Measurements from ENCODE around the gene DNAJA2. TPM values are rescaled to one million over a fixed set of nuclear protein-coding genes. Genes with fewer than 3 reads are reported as not detected.

Gene DNAJA2
- total and polyA plus RNA-seq, 4 donors = 24.9 to 56.5 (median 35.6) TPM

DNA sequence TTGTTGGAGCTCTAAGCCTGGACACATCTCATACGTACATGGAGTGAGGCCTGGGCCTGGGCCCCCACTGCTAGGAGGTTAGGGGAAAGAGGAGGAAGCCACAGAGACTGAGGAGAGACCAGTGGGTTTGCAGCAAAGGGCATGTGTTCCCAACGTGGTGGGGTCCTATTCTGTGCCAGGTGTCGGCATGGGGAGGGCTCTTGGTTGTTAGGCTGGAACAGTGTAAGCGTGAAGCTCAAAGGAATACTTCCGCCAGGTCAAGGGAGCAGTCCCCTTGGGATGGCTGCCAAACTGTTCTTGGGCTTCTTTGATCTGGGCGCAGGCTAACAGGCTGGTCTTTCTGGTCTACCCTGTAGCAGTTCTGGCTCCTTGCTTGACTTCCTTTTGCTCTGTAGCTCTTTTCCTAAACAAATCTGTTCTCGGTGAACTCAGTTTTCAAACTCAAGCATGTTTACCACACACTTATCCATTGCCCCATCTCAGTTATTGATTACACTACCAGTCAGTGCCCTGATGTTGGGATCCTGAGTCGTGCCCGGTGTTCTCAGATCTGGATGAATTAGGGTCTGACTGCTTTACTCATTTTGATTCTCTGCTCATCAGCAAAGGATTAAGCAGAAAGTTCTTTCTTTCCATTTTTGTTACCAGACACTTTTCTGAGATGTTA is 52.9 kb downstream of the DNAJA2 start:
- Histone ChIP-seq H3K9me3 (ENCODE audit: control insufficient read depth in 4 of 4, insufficient read depth in 3 of 4, low read length in 3 of 4) (peaks cover 0 to 2% (median 0%) of the 10 kb centered on the region in 4 donors), H3K27ac (ENCODE audit: low read depth in 1 of 2, low read length in 1 of 2) (no peak overlapping the region), H3K4me1 (ENCODE audit: control insufficient read depth in 5 of 5, insufficient read depth in 5 of 5, low read length in 5 of 5) (peaks cover 0 to 12% (median 2%) of the 10 kb centered on the region in 5 donors), H3K36me3 (ENCODE audit: control insufficient read depth in 4 of 4, insufficient read depth in 4 of 4, low read length in 4 of 4) (peaks cover 0 to 18% (median 10%) of the 10 kb centered on the region in 4 donors), H3K9ac (ENCODE audit: insufficient read depth in 1 of 2, low read length in 2 of 2) (no peak overlapping the region), H3K4me3 (no peak overlapping the region), H3K27me3 (ENCODE audit: control insufficient read depth in 3 of 3, insufficient read depth in 3 of 3, low read length in 2 of 3) (no peaks in the 10 kb centered on the region)
- 54 to 76% methylated on average over 9 of the region's 9 CpGs for WGBS, 2 donors
- DNase-seq = peak; percentile 63 to 85 (median 79)
- no peak for TF ChIP-seq CTCF (IDR thresholded peaks at IDR 0.05; ENCODE audit: control extremely low read depth, extremely low read depth)
- no peak for ATAC-seq (ENCODE audit: insufficient read depth, low FRiP score)

DNA sequence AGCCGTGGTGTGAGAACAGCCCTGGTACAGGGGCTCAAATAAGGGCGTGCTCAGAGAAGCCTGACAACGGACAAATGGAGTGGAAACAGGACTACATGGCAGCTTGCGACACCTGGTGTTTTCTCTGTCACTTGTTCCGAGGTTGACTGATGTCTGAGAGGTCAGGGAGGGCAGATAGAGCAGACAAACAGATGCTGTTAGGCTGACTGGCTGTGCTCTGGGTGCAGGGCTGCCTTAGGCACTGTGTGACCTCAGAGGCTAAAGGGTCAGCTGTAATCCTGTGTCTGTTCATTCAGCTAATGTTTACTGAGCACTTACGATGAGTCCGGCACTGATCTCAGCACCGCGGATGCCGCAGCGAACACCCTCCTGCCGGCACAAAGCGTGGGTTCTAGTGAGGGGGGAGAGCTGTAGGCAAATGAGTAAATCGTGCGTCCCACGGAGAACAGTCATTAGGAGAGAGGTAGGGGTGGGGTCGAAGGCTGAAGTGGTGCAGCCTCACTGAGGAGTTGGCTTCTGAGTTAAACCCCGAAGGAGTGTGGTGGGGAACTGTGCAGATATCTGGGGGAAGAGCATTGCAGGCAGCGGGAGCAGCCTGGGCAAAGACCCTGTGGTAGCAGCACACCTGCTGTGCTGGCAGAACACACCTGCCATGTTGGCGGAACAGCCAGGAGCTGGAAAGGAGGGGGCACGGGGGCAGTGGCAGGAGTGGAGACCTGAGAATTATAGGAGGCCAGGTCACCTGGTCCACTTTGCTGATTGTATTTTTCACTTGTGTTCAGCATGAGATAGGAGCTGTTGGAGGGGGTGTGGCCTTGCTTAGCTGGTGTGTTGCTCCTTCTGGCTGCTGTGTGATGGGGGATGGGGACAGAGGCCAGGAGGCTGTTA is 54.3 kb downstream of the DNAJA2 start:
- no peak for TF ChIP-seq CTCF (IDR thresholded peaks at IDR 0.05; ENCODE audit: control extremely low read depth, extremely low read depth)
- WGBS, 2 donors = 73 to 81% methylated on average over 21 of the region's 21 CpGs
- Histone ChIP-seq H3K27me3 (ENCODE audit: control insufficient read depth in 3 of 3, insufficient read depth in 3 of 3, low read length in 2 of 3) (no peaks in the 10 kb centered on the region), H3K9ac (ENCODE audit: insufficient read depth in 1 of 2, low read length in 2 of 2) (no peak overlapping the region), H3K9me3 (ENCODE audit: control insufficient read depth in 4 of 4, insufficient read depth in 3 of 4, low read length in 3 of 4) (peaks cover 0 to 2% (median 0%) of the 10 kb centered on the region in 4 donors), H3K4me3 (no peak overlapping the region), H3K27ac (ENCODE audit: low read depth in 1 of 2, low read length in 1 of 2) (no peak overlapping the region), H3K36me3 (ENCODE audit: control insufficient read depth in 4 of 4, insufficient read depth in 4 of 4, low read length in 4 of 4) (peaks cover 0 to 21% (median 7%) of the 10 kb centered on the region in 4 donors), H3K4me1 (ENCODE audit: control insufficient read depth in 5 of 5, insufficient read depth in 5 of 5, low read length in 5 of 5) (peaks cover 0 to 12% (median 2%) of the 10 kb centered on the region in 5 donors)
- peak in 1 of 3 donors; percentile 30 for DNase-seq
- no peak for ATAC-seq (ENCODE audit: insufficient read depth, low FRiP score)

DNA sequence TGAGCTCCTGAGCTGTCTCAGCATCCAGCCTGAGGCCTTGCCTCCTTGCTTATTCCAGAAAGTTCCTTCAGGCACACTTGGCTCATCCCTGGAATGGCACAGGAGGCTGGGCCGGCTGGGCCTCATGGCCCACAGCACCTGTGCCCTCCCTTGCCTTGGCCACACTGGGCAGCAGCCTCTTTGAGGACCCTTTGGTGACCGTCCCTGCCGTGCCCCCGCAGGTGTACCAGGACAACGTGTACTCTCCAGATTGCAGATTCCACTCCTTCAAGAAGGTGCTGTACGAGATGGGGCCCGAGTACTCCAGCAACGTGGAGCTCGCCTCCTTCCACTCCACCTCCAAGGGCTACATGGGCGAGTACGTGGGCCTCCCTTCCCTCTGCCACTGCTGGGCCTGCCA is 55.1 kb downstream of the DNAJA2 start:
- H3K36me3 ChIP-seq (ENCODE audit: control insufficient read depth in 4 of 4, insufficient read depth in 4 of 4, low read length in 4 of 4) = peaks cover 0 to 17% (median 4%) of the 10 kb centered on the region in 4 donors
- 80 to 94% methylated on average over 11 of the region's 11 CpGs for WGBS, 2 donors
- H3K4me3 ChIP-seq = no peak overlapping the region
- H3K27ac ChIP-seq (ENCODE audit: low read depth in 1 of 2, low read length in 1 of 2) = no peak overlapping the region
- TF ChIP-seq CTCF (IDR thresholded peaks at IDR 0.05; ENCODE audit: control extremely low read depth, extremely low read depth) = no peak
- no peaks in the 10 kb centered on the region for H3K27me3 ChIP-seq (ENCODE audit: control insufficient read depth in 3 of 3, insufficient read depth in 3 of 3, low read length in 2 of 3)
- H3K9me3 ChIP-seq (ENCODE audit: control insufficient read depth in 4 of 4, insufficient read depth in 3 of 4, low read length in 3 of 4) = peaks cover 0 to under 1% (median 0%) of the 10 kb centered on the region in 4 donors
- DNase-seq (no peak), ATAC-seq (ENCODE audit: insufficient read depth, low FRiP score) (no peak)
- H3K9ac ChIP-seq (ENCODE audit: insufficient read depth in 1 of 2, low read length in 2 of 2) = no peak overlapping the region
- peaks cover 0 to 12% (median 2%) of the 10 kb centered on the region in 5 donors for H3K4me1 ChIP-seq (ENCODE audit: control insufficient read depth in 5 of 5, insufficient read depth in 5 of 5, low read length in 5 of 5)
